Loucy (cell line): Measurements from ENCODE around the gene LHX5.

Experiments
- H2AFZ ChIP-seq: fragments of 200-600 bp; sonication (generic); 2 replicates; pipeline ENCODE4 v1.6.0; 2016; ENCODE audit warnings: antibody characterized with exemption, mild to moderate bottlenecking, low read length, moderate library complexity
- H3F3A ChIP-seq: fragments of 200-600 bp; 2 replicates; pipeline ENCODE4 v1.6.0; 2016; ENCODE audit warnings: antibody characterized with exemption, low read depth, mild to moderate bottlenecking
- H3K27me3 ChIP-seq: fragments of 200-600 bp; sonication (generic); 2 replicates; pipeline ENCODE4 v1.6.1; 2014; ENCODE audit warnings: low read length, mild to moderate bottlenecking; ENCODE audit not compliant: insufficient read depth, poor library complexity, severe bottlenecking
- H3K36me3 ChIP-seq: fragments of 200-600 bp; sonication (generic); 2 replicates; pipeline ENCODE4 v1.6.1; 2016; ENCODE audit warnings: low read length; ENCODE audit not compliant: insufficient read depth
- H3K4me1 ChIP-seq: fragments of 200-600 bp; sonication (generic); 2 replicates; pipeline ENCODE4 v1.5.1; 2014; ENCODE audit warnings: low read length, mild to moderate bottlenecking; ENCODE audit not compliant: insufficient read depth, poor library complexity, severe bottlenecking
- H3K4me2 ChIP-seq: fragments of 200-600 bp; sonication (generic); 2 replicates; pipeline ENCODE4 v1.6.0; 2014; ENCODE audit warnings: antibody characterized with exemption, low read length, low read depth, mild to moderate bottlenecking; ENCODE audit not compliant: poor library complexity, severe bottlenecking
- H3K4me3 ChIP-seq: fragments of 200-600 bp; sonication (generic); 2 replicates; pipeline ENCODE4 v1.5.1; 2014; ENCODE audit warnings: low read length, mild to moderate bottlenecking, mixed read lengths; ENCODE audit not compliant: poor library complexity, severe bottlenecking
- H3K79me2 ChIP-seq: fragments of 200-600 bp; sonication (generic); 2 replicates; pipeline ENCODE4 v1.6.1; 2014; ENCODE audit warnings: low read length; ENCODE audit not compliant: insufficient read depth
- H3K9ac ChIP-seq: fragments of 200-600 bp; sonication (generic); 2 replicates; pipeline ENCODE4 v1.6.0; 2014; ENCODE audit warnings: mild to moderate bottlenecking, low read depth, low read length, moderate library complexity; ENCODE audit not compliant: poor library complexity, severe bottlenecking
- H3K9me2 ChIP-seq: fragments of 200-600 bp; sonication (generic); replicated peaks from 2 replicates; pipeline ENCODE4 v1.6.1; 2016; ENCODE audit warnings: low read depth, low read length, mixed read lengths
- H3K9me3 ChIP-seq: fragments of 200-600 bp; sonication (generic); 2 replicates; pipeline ENCODE4 v1.6.1; 2014; ENCODE audit warnings: mild to moderate bottlenecking, antibody characterized with exemption, low read length, low read depth; ENCODE audit not compliant: insufficient read depth
- H4K20me1 ChIP-seq: fragments of 200-600 bp; sonication (generic); 2 replicates; pipeline ENCODE4 v1.6.0; 2014; ENCODE audit warnings: antibody characterized with exemption, low read length, mild to moderate bottlenecking; ENCODE audit not compliant: insufficient read depth, poor library complexity, severe bottlenecking
- CTCF ChIP-seq: fragments of 200-600 bp; sonication (generic); conservative IDR thresholded peaks from 2 replicates; pipeline ENCODE4 v1.5.1; 2014; ENCODE audit warnings: mild to moderate bottlenecking, antibody characterized with exemption, low read length
- EZH2phosphoT487 ChIP-seq: fragments of 200-600 bp; IDR thresholded peaks from 2 replicates; pipeline ENCODE4 v1.6.1; 2018; ENCODE audit warnings: antibody characterized with exemption, mild to moderate bottlenecking, moderate library complexity, borderline replicate concordance

The LHX5 gene

GRCh38 chr12:113471619-113472171 is at the start of gene LHX5:
Gene LHX5 (minus strand): TSS chr12:113471871. CDS start chr12:113471498, 373 bp downstream.
- Histone ChIP-seq H3K4me1 (no peaks in the 10 kb centered on the region), H3K9ac (no peak within 1 kb of the TSS), H2AFZ (no peak within 1 kb of the TSS), H3K79me2 (no peaks in the 10 kb centered on the region), H3K4me3 (no peak within 1 kb of the TSS), H4K20me1 (no peaks in the 10 kb centered on the region), H3K27me3 (no peaks in the 10 kb centered on the region), H3K9me2 (no peaks in the 10 kb centered on the region), H3K4me2 (no peak within 1 kb of the TSS), H3K36me3 (no peaks in the 10 kb centered on the region), H3K9me3 (no peaks in the 10 kb centered on the region), H3F3A (no peaks in the 10 kb centered on the region)
- TF ChIP-seq EZH2phosphoT487 (no peak), CTCF (no peak)

GRCh38 chr12:113519464-113520307 is 48.0 kb upstream of the LHX5 start:
- Histone ChIP-seq H3K9me3 (no peaks in the 10 kb centered on the region), H3K9me2 (no peaks in the 10 kb centered on the region), H2AFZ (no peak overlapping the region), H3K36me3 (no peaks in the 10 kb centered on the region), H3K4me1 (no peaks in the 10 kb centered on the region), H3K4me2 (no peak overlapping the region), H4K20me1 (no peaks in the 10 kb centered on the region), H3K9ac (no peak overlapping the region), H3K27me3 (no peaks in the 10 kb centered on the region), H3F3A (no peaks in the 10 kb centered on the region), H3K4me3 (no peak overlapping the region), H3K79me2 (no peaks in the 10 kb centered on the region)
- no peak for TF ChIP-seq CTCF
- TF ChIP-seq EZH2phosphoT487 = no peak

- H3K4me1 ChIP-seq = no peaks in the 10 kb centered on the region
- H3K9me2 ChIP-seq = no peaks in the 10 kb centered on the region
- no peak for TF ChIP-seq CTCF
- TF ChIP-seq EZH2phosphoT487 = no peak
- H3K9ac ChIP-seq = no peak overlapping the region
- H2AFZ ChIP-seq = no peak overlapping the region
- H3K27me3 ChIP-seq = no peaks in the 10 kb centered on the region
- H4K20me1 ChIP-seq = no peaks in the 10 kb centered on the region
- H3F3A ChIP-seq = no peaks in the 10 kb centered on the region
- no peaks in the 10 kb centered on the region for H3K36me3 ChIP-seq
- no peaks in the 10 kb centered on the region for H3K9me3 ChIP-seq
- H3K4me2 ChIP-seq = no peak overlapping the region
- H3K4me3 ChIP-seq = no peak overlapping the region
- H3K79me2 ChIP-seq = no peaks in the 10 kb centered on the region
These were observed 43.6 kb upstream of the LHX5 start for GRCh38 chr12:113515082-113515856.
